HCT116 (cell line): ENCODE measurements around the gene MYO1A. TPM values are rescaled to one million over a fixed set of nuclear protein-coding genes. Genes with fewer than 3 reads are reported as not detected.

Source experiments
- ATAC-seq: fragments of 200-7000 bp; cut with Tn5 transposase; 2 replicates; pipeline ENCODE4 v1.9.1; 2020; ENCODE audit warnings: mild to moderate bottlenecking, moderate library complexity
- BruUV-seq: library from RNA; stranded (reverse); fragments of 400-500 nt; replicated peaks from 2 replicates; lab custom pipeline; 2021; lab: Mats Ljungman, UMichigan
- CTCF ChIA-PET: fragments of 300-600 bp; sonication (Branson Sonifier 250); formaldehyde crosslinking; loops from one replicate; lab custom pipeline; 2021; ENCODE audit warnings: antibody characterized with exemption; lab: Charles Lee
- POLR2A ChIA-PET: fragments of 300-600, 350-600 bp; sonication (Branson Sonifier 250); formaldehyde crosslinking; loops from one replicate; lab custom pipeline; 2021; ENCODE audit warnings: antibody characterized with exemption; lab: Charles Lee
- RAD21 ChIA-PET, 2 experiments: fragments of 300-600 bp; sonication (Branson Sonifier 250); formaldehyde crosslinking; loops; one replicate each; lab custom pipeline; 2023; ENCODE audit warnings: low total read pairs in 2 of 2; ENCODE audit not compliant: uncharacterized antibody in 2 of 2, unreplicated experiment in 2 of 2, low non-redundant PET in 1 of 2; lab: Charles Lee
- DNase-seq: peaks from one replicate; pipeline ENCODE4 v3.0.0-alpha.2; 2010; ENCODE audit warnings: low read depth, low spot score
- H2AFZ ChIP-seq: fragments of 200-600 bp; shearing (Covaris generic), sonication (generic); 2 replicates; pipeline ENCODE4 v1.6.1; 2017; ENCODE audit warnings: low read depth, mixed run types, mixed read lengths, antibody characterized with exemption, low read length; ENCODE audit not compliant: poor library complexity, severe bottlenecking
- H3K27ac ChIP-seq: 2 replicates; pipeline ENCODE4 v1.5.1; 2012; ENCODE audit warnings: low read depth, low read length
- H3K27me3 ChIP-seq: fragments of 200-600 bp; sonication (generic); 2 replicates; pipeline ENCODE4 v1.6.1; 2016; ENCODE audit warnings: mixed run types, low read length, mixed read lengths; ENCODE audit not compliant: insufficient read depth
- H3K36me3 ChIP-seq, 2 experiments: fragments of 200-500 bp in 1 of 2; fragments of 200-600 bp in 1 of 2; sonication (Bioruptor generic) in 1 of 2; sonication (generic) in 1 of 2; 2 replicates each; pipeline versions ENCODE4 v1.5.1 to v1.6.1; 2014 to 2016; ENCODE audit warnings: low read length in 2 of 2, inconsistent platforms in 1 of 2, mixed read lengths in 1 of 2, mixed run types in 1 of 2; ENCODE audit not compliant: insufficient read depth in 2 of 2, control insufficient read depth in 1 of 2
- H3K4me1 ChIP-seq, 2 experiments: fragments of 200-600 bp in 1 of 2; sonication (generic) in 1 of 2; 2 replicates each; pipeline versions ENCODE4 v1.5.1 to v1.6.1; 2012 to 2017; ENCODE audit warnings: low read length in 2 of 2, inconsistent platforms in 1 of 2, mild to moderate bottlenecking in 1 of 2, mixed read lengths in 1 of 2, mixed run types in 1 of 2, moderate library complexity in 1 of 2; ENCODE audit not compliant: insufficient read depth in 2 of 2, control insufficient read depth in 1 of 2
- H3K4me2 ChIP-seq: fragments of 200-600 bp; sonication (generic); 2 replicates; pipeline ENCODE4 v1.6.1; 2017; ENCODE audit warnings: mixed run types, low read length, mixed read lengths
- H3K4me3 ChIP-seq, 2 experiments: fragments of 200-600 bp in 1 of 2; sonication (generic) in 1 of 2; replicated peaks in 1 of 2; 2 replicates each; pipeline ENCODE4 v1.5.1; 2011 to 2016; ENCODE audit warnings: low read length in 2 of 2, control low read depth in 1 of 2, low read depth in 1 of 2, mild to moderate bottlenecking in 1 of 2, mixed read lengths in 1 of 2, mixed run types in 1 of 2
- H3K79me2 ChIP-seq: fragments of 200-600 bp; sonication (generic); 2 replicates; pipeline ENCODE4 v1.6.1; 2017; ENCODE audit warnings: mild to moderate bottlenecking, mixed run types, low read length, moderate library complexity, mixed read lengths; ENCODE audit not compliant: insufficient read depth
- H3K9ac ChIP-seq: fragments of 200-600 bp; sonication (generic); 2 replicates; pipeline ENCODE4 v1.6.1; 2016; ENCODE audit warnings: low read length, mixed read lengths
- H3K9me2 ChIP-seq: fragments of 200-600 bp; sonication (generic), shearing (Covaris generic); 2 replicates; pipeline ENCODE4 v1.6.1; 2017; ENCODE audit warnings: mixed run types, mild to moderate bottlenecking, moderate library complexity; ENCODE audit not compliant: insufficient read depth
- H3K9me3 ChIP-seq, 2 experiments: fragments of 200-500 bp in 1 of 2; fragments of 200-600 bp in 1 of 2; sonication (Bioruptor generic) in 1 of 2; sonication (generic) in 1 of 2; 2 replicates each; pipeline ENCODE4 v1.6.1; 2014 to 2017; ENCODE audit warnings: low read length in 2 of 2, mixed read lengths in 2 of 2, inconsistent platforms in 1 of 2, low read depth in 1 of 2, mild to moderate bottlenecking in 1 of 2, mixed run types in 1 of 2, moderate library complexity in 1 of 2; ENCODE audit not compliant: control insufficient read depth in 1 of 2, insufficient read depth in 1 of 2
- H4K20me1 ChIP-seq: fragments of 200-600 bp; sonication (generic), shearing (Covaris generic); 2 replicates; pipeline ENCODE4 v1.6.1; 2017; ENCODE audit warnings: mixed run types, mild to moderate bottlenecking, moderate library complexity; ENCODE audit not compliant: insufficient read depth
- ATF3 ChIP-seq: IDR thresholded peaks from 2 replicates; pipeline ENCODE4 v1.6.1; 2012
- CBX3 ChIP-seq: IDR thresholded peaks from 2 replicates; pipeline ENCODE4 v1.6.1; 2012; ENCODE audit warnings: low read depth
- CEBPB ChIP-seq: IDR thresholded peaks from 2 replicates; pipeline ENCODE4 v1.6.1; 2012; ENCODE audit warnings: low read depth
- CTCF ChIP-seq, 3 experiments: fragments of 200-600 bp in 1 of 3; sonication (generic) in 1 of 3; IDR thresholded peaks in 2 of 3; conservative IDR thresholded peaks in 1 of 3; 2 replicates each; pipeline ENCODE4 v1.5.1; 2012 to 2017; ENCODE audit warnings: low read depth in 2 of 3, low read length in 2 of 3, antibody characterized with exemption in 1 of 3, borderline replicate concordance in 1 of 3, control low read depth in 1 of 3, mild to moderate bottlenecking in 1 of 3, mixed read lengths in 1 of 3, mixed run types in 1 of 3, moderate library complexity in 1 of 3; ENCODE audit not compliant: insufficient read depth in 1 of 3
- EGR1 ChIP-seq: IDR thresholded peaks from 2 replicates; pipeline ENCODE4 v1.6.1; 2012; ENCODE audit warnings: low read depth
- EZH2 ChIP-seq: fragments of 200-600 bp; sonication (generic); IDR thresholded peaks from 2 replicates; pipeline ENCODE4 v1.6.1; 2017; ENCODE audit warnings: antibody characterized with exemption, mixed run types
- EZH2phosphoT487 ChIP-seq: fragments of 200-600 bp; IDR thresholded peaks from 2 replicates; pipeline ENCODE4 v1.6.1; 2018; ENCODE audit warnings: antibody characterized with exemption, borderline replicate concordance
- POLR2A ChIP-seq: IDR thresholded peaks from 2 replicates; pipeline ENCODE4 v1.7.0; 2011; ENCODE audit warnings: borderline replicate concordance; ENCODE audit not compliant: insufficient read depth, insufficient read length; ENCODE audit errors: extremely low read depth
- POLR2AphosphoS5 ChIP-seq: IDR thresholded peaks from 2 replicates; pipeline ENCODE4 v1.6.1; 2011; ENCODE audit warnings: mild to moderate bottlenecking, low read depth, low read length, moderate library complexity
- RAD21 ChIP-seq: IDR thresholded peaks from 2 replicates; pipeline ENCODE4 v1.6.1; 2012; ENCODE audit warnings: low read depth, mild to moderate bottlenecking
- TCF7L2 ChIP-seq: IDR thresholded peaks from 2 replicates; pipeline ENCODE4 v1.7.0; 2011; ENCODE audit warnings: borderline replicate concordance, inconsistent platforms; ENCODE audit not compliant: insufficient read depth, insufficient read length; ENCODE audit errors: extremely low read depth
- ZFX ChIP-seq: fragments of 450-650 bp; IDR thresholded peaks from 2 replicates; pipeline ENCODE4 v1.6.1; 2017
- ZNF274 ChIP-seq: fragments of 200-500 bp; sonication (Bioruptor generic); IDR thresholded peaks from 2 replicates; pipeline ENCODE4 v1.6.1; 2014; ENCODE audit warnings: mild to moderate bottlenecking, low read depth, low read length, inconsistent platforms
- intact Hi-C: fragments of 100-400 bp; cut with micrococcal nuclease; formaldehyde crosslinking; loops from 2 replicates; pipeline ENCODE4 v1.10.0; 2022
- total RNA-seq: library from RNA; stranded (reverse); gene quantifications from one replicate; pipeline ENCODE4 v1.2.1, GENCODE V29; 2021; ENCODE audit not compliant: unreplicated experiment

MYO1A gene
- total RNA-seq, 1 experiment from 2014 or later: 0.76 TPM

GRCh38 chr12:57091638-57092528 is 42.0 kb upstream of the MYO1A start:
- ChIA-PET CTCF (interaction anchor here (0.9 to 1.7 kb wide), 5 partner anchors 13 to 36 kb away, joined by 3 to 5 read pairs (median 5); partner anchors contain the start of genes NEMP1 and STAT6), POLR2A (interaction anchor here (0.9 to 7.8 kb wide), 2 partner anchors 13 to 14 kb away, joined by 3 to 32 read pairs; partner anchors contain the start of gene NEMP1), RAD21 (interaction anchor here in 1 of 2 experiments (1.6 kb wide), 1 partner anchor 20 kb away, joined by 4 read pairs; the partner anchor contains the start of gene STAT6)
- Histone ChIP-seq H3K27me3 (no peaks in the 10 kb centered on the region), H3K4me2 (peak overlapping the region; percentile 90; the same call in 1 of the 2 replicates), H3K9ac (no peak overlapping the region), H4K20me1 (no peaks in the 10 kb centered on the region), H3K9me2 (no peaks in the 10 kb centered on the region), H3K36me3 (peaks cover 20 to 35% of the 10 kb centered on the region in 2 experiments; a peak in 3 of 4 replicates), H3K27ac (peak overlapping the region; percentile 51; the same call in 1 of the 2 replicates), H3K79me2 (peaks cover 38% of the 10 kb centered on the region), H3K4me3 (no peak overlapping the region), H3K4me1 (peaks cover 48 to 81% of the 10 kb centered on the region in 2 experiments), H3K9me3 (no peaks in the 10 kb centered on the region), H2AFZ (no peak overlapping the region)
- TF ChIP-seq RAD21: no peak
- no peak for TF ChIP-seq ATF3
- TF ChIP-seq ZFX: no peak
- TF ChIP-seq EGR1: no peak
- no peak for TF ChIP-seq EZH2phosphoT487
- no peak for TF ChIP-seq POLR2A
- TF ChIP-seq EZH2: no peak
- no peak for TF ChIP-seq POLR2AphosphoS5
- no peak for TF ChIP-seq CEBPB
- TF ChIP-seq CBX3: no peak
- TF ChIP-seq TCF7L2: no peak
- TF ChIP-seq CTCF (IDR thresholded peaks at IDR 0.05 in 2 of 3, conservative IDR thresholded peaks at IDR 0.05 in 1 of 3; ENCODE audit: borderline replicate concordance in 1 of 3, insufficient read depth in 1 of 3, low read depth in 2 of 3, low read length in 2 of 3): no peak
- no peak for TF ChIP-seq ZNF274
- intact Hi-C loops: no loop called here
- ATAC-seq (no peak), DNase-seq (no peak)
- no TSS peak for BruUV-seq
